ENCODE measurements around the gene PUSL1. TPM values are rescaled to one million over a fixed set of nuclear protein-coding genes. Genes with fewer than 3 reads are reported as not detected.

The PUSL1 gene
- total and polyA plus RNA-seq, 2 of the 13 experiments (the other 11 are each of a cell fraction or from before 2014, with no cell fraction given): 8.3 to 22.2 TPM

- TF ChIP-seq, protein P1, sequence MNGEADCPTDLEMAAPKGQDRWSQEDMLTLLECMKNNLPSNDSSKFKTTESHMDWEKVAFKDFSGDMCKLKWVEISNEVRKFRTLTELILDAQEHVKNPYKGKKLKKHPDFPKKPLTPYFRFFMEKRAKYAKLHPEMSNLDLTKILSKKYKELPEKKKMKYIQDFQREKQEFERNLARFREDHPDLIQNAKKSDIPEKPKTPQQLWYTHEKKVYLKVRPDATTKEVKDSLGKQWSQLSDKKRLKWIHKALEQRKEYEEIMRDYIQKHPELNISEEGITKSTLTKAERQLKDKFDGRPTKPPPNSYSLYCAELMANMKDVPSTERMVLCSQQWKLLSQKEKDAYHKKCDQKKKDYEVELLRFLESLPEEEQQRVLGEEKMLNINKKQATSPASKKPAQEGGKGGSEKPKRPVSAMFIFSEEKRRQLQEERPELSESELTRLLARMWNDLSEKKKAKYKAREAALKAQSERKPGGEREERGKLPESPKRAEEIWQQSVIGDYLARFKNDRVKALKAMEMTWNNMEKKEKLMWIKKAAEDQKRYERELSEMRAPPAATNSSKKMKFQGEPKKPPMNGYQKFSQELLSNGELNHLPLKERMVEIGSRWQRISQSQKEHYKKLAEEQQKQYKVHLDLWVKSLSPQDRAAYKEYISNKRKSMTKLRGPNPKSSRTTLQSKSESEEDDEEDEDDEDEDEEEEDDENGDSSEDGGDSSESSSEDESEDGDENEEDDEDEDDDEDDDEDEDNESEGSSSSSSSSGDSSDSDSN (CRISPR knock-in tag; IDR thresholded peaks at IDR 0.05): 0 out of 2 replicates have a peak, but pooled peaks have one; percentile 17
- TF ChIP-seq POGK (CRISPR knock-in tag; conservative IDR thresholded peaks at IDR 0.05) (no peak), HNRNPH1 (optimal IDR thresholded peaks at IDR 0.05; ENCODE audit: low read depth, low read length) (peak; percentile 1), ZNF672 (CRISPR knock-in tag; IDR thresholded peaks at IDR 0.05) (no peak)
Observed at GRCh38 chr1:1351511-1352427, 43.4 kb downstream of the PUSL1 start (continued).

- intact Hi-C loops (cut with micrococcal nuclease; ENCODE audit: unreplicated experiment): no loop called here
- DNase-seq (ENCODE audit: low spot score): no peak
- Histone ChIP-seq H3K9ac (ENCODE audit: insufficient read depth, low read depth, low read length) (no peak overlapping the region), H4K20me1 (ENCODE audit: insufficient read depth, low read length) (no peaks in the 10 kb centered on the region), H3K27ac (ENCODE audit: extremely low read length, insufficient read depth, low read length) (no peak overlapping the region), H3K4me1 (ENCODE audit: insufficient read depth, low read length) (peaks cover 26% of the 10 kb centered on the region), H3K4me3 (replicated peaks in 1 of 3; ENCODE audit: insufficient read depth in 1 of 3, low read depth in 2 of 3, low read length in 3 of 3) (no peak overlapping the region), H3K36me3 (replicated peaks in 1 of 2; ENCODE audit: control insufficient read depth in 1 of 2, insufficient read depth in 2 of 2, low read length in 2 of 2) (no peaks in the 10 kb centered on the region), H2AFZ (ENCODE audit: low read length) (no peak overlapping the region), H3K27me3 (ENCODE audit: control insufficient read depth in 1 of 2, insufficient read depth in 2 of 2, low read length in 2 of 2) (no peaks in the 10 kb centered on the region), H3K9me3 (ENCODE audit: low read length) (no peaks in the 10 kb centered on the region), H3K79me2 (ENCODE audit: insufficient read depth, low read length) (peaks cover 13% of the 10 kb centered on the region), H3K4me2 (ENCODE audit: low read depth, low read length) (no peak overlapping the region)
- no peak for ATAC-seq
- ChIA-PET POLR2A (interaction anchor here (1.4 to 1.8 kb wide), 3 partner anchors 19 to 80 kb away, joined by 4 to 7 read pairs (median 6); partner anchors contain the start of gene AURKAIP1), CTCF (ENCODE audit: low intra/inter-chr PET ratio, low total read pairs) (no interaction called here)
- TF ChIP-seq ZNF800 (CRISPR knock-in tag; IDR thresholded peaks at IDR 0.05) (no peak), POLR2G (IDR thresholded peaks at IDR 0.05; ENCODE audit: low read depth, low read length) (peak; percentile 21; the same call in 1 of the 2 replicates), HDAC6 (IDR thresholded peaks at IDR 0.05; ENCODE audit: low read depth, low read length) (no peak), POLR2AphosphoS5 (IDR thresholded peaks at IDR 0.05; ENCODE audit: low read depth, low read length) (peak; percentile 39; the same call in 1 of the 2 replicates), RBM22 (optimal IDR thresholded peaks at IDR 0.05; ENCODE audit: low read length) (peak; percentile 72), BORCS8-MEF2B (CRISPR knock-in tag; IDR thresholded peaks at IDR 0.05) (0 out of 2 replicates have a peak, but pooled peaks have one; percentile 15), NONO (IDR thresholded peaks at IDR 0.05) (no peak), NONO (CRISPR knock-in tag; conservative IDR thresholded peaks at IDR 0.05) (peak; percentile 0)
- no peak for FAIRE-seq
- WGBS (ENCODE audit: low lambda C conversion rate): no CpG with 5 or more reads among the region's 5 CpGs
- BruUV-seq (replicated peaks): TSS peak; percentile 55
- in situ Hi-C loops (cut with HindIII; ENCODE audit: extremely low pct_ligation_motif_present, low pct_unique_long_range_greater_than_20kb): no loop called here
Observed at GRCh38 chr1:1352786-1353388, 44.5 kb downstream of the PUSL1 start.

Measured in HepG2 (cell line).